K562 (cell line): ENCODE measurements around the gene FRMD4B.

Source experiments
- CAMTA2 ChIP-seq: fragments of 250-450 bp; sonication (Bioruptor Pico); conservative IDR thresholded peaks from 2 replicates; pipeline ENCODE4 v1.5.1; 2022
- CREM ChIP-seq: IDR thresholded peaks from 2 replicates; pipeline ENCODE4 v1.6.1; 2014; ENCODE audit warnings: antibody characterized with exemption, low read depth
- CTCF ChIP-seq, 3 experiments: IDR thresholded peaks in 2 of 3; conservative IDR thresholded peaks in 1 of 3; 2 replicates each; pipeline ENCODE4 v1.5.1; 2011 to 2012; ENCODE audit warnings: low read length in 3 of 3, mild to moderate bottlenecking in 3 of 3, control low read depth in 2 of 3, improper control_type of control experiment in 1 of 3, inconsistent platforms in 1 of 3, low read depth in 1 of 3, mixed read lengths in 1 of 3, moderate library complexity in 1 of 3; ENCODE audit not compliant: insufficient read depth in 2 of 3
- EP300 ChIP-seq: IDR thresholded peaks from 2 replicates; pipeline ENCODE4 v1.6.1; 2012; ENCODE audit warnings: low read length, improper control_type of control experiment
- EZH2 ChIP-seq: IDR thresholded peaks from 2 replicates; pipeline ENCODE4 v1.6.1; 2012; ENCODE audit warnings: low read depth, mild to moderate bottlenecking, inconsistent platforms, low read length, borderline replicate concordance
- IRF2 ChIP-seq: sonication (generic); formaldehyde crosslinking; IDR thresholded peaks from 2 replicates; pipeline ENCODE4 v1.8.1; 2022; ENCODE audit warnings: mild to moderate bottlenecking, missing genetic modification reagents
- NRF1 ChIP-seq, 2 experiments: fragments of 450-650 bp; IDR thresholded peaks in 1 of 2; conservative IDR thresholded peaks in 1 of 2; 2 replicates each; pipeline ENCODE4 v1.6.1; 2014; ENCODE audit warnings: mild to moderate bottlenecking in 2 of 2
- THAP7 ChIP-seq: fragments of 250-450 bp; sonication (Bioruptor Pico); IDR thresholded peaks from 2 replicates; pipeline ENCODE4 v1.5.0; 2021
- ZZZ3 ChIP-seq: fragments of 450-650 bp; IDR thresholded peaks from 2 replicates; pipeline ENCODE4 v1.6.1; 2016; ENCODE audit warnings: antibody characterized with exemption, mild to moderate bottlenecking, moderate library complexity

DNA sequence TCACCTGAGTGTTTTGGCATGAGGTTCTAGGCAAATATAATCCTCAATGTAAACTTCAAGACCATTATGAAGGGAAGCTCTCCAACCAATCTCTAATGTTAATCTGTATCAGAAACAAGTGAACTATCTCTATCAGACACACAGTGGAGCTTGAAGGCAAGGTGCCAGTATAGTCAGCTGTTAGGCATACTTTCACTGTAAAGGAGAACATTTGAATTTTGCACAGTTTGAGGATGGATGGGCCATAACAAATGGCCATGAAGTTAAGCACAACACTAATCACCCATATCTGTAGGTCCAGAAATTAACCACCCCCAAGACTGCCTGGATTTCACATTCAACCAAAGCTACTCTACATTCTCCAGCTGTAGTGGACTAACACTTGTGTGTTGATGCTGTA, 194.4 kb downstream of the FRMD4B start:
- TF ChIP-seq EZH2 (no peak), CAMTA2 (CRISPR knock-in tag) (no peak), EP300 (no peak), THAP7 (CRISPR knock-in tag) (no peak), CTCF (IDR thresholded peaks at IDR 0.05 in 2 of 3, conservative IDR thresholded peaks at IDR 0.05 in 1 of 3; ENCODE audit: insufficient read depth in 2 of 3, low read depth in 1 of 3, low read length in 3 of 3) (no peak), ZZZ3 (no peak), CREM (no peak), IRF2 (CRISPR knock-in tag) (no peak), NRF1 (conservative IDR thresholded peaks at IDR 0.05 in 1 of 2, IDR thresholded peaks at IDR 0.05 in 1 of 2) (no peak)
